ENCODE data around the gene RBMY1B. TPM values are rescaled to one million over a fixed set of nuclear protein-coding genes. Genes with fewer than 3 reads are reported as not detected.
"Not testable (repeated sequence)": the region's sequence is repeated elsewhere in the genome, so short reads cannot be mapped to it uniquely, and the experiment has no call there.

RBMY1B gene
- polyA plus RNA-seq (2013, experiment 1 of 2), result not detected
- polyA plus RNA-seq (2013, experiment 2 of 2), result not detected

DNA sequence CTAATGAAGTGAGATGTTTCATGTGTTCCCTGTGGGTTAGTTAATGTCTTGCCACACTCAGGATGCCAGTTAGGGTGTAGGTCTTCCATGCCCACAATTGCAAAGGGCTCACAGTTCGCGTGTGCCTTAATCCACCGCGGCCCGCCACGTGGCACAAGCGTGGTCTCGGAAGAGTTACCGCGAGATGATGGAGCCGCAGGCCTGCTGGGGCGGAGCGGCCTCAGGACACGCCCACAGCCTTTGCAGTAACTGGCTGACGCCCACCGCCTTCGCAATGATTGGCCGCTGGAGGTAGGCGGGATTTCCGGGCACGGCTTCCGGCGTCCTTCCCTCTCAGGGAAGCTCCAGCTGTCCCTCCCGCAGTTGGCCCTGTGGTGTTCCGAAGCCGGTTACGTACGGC lies at the start of gene RBMY1B:
Gene RBMY1B (plus strand): TSS at position 301 of the 400 bp plus-strand sequence. CDS start 2,013 bp downstream, outside the sequence.
- H2BK5ac ChIP-seq (ENCODE audit: low read depth, low read length, poor library complexity, severe bottlenecking); H3K14ac ChIP-seq (ENCODE audit: low read length in 2 of 2); H3K23ac ChIP-seq (ENCODE audit: low read length in 2 of 2); H3K4me2 ChIP-seq (ENCODE audit: low read length, poor library complexity, severe bottlenecking); H3K9ac ChIP-seq (ENCODE audit: low read length); H2BK15ac ChIP-seq (ENCODE audit: low read depth, poor library complexity, severe bottlenecking); H3K4me1 ChIP-seq (ENCODE audit: control insufficient read depth, insufficient read depth, low read depth, low read length); H3K4me3 ChIP-seq (ENCODE audit: insufficient read depth in 1 of 2, low read depth in 1 of 2, low read length in 2 of 2); H3K4ac ChIP-seq (ENCODE audit: low read depth in 1 of 2, low read length in 2 of 2); H3K27ac ChIP-seq (ENCODE audit: low read length, poor library complexity, severe bottlenecking); H2AFZ ChIP-seq (ENCODE audit: low read depth, low read length); H4K91ac ChIP-seq (ENCODE audit: low read length); H2BK12ac ChIP-seq (ENCODE audit: low read length in 2 of 2); H3K27me3 ChIP-seq (ENCODE audit: control insufficient read depth in 1 of 2, insufficient read depth in 1 of 2, low read length in 2 of 2); DNase-seq; H3K18ac ChIP-seq (ENCODE audit: low read depth in 1 of 2, low read length in 2 of 2); H2BK120ac ChIP-seq (ENCODE audit: low read depth, low read length); H3K9me3 ChIP-seq (ENCODE audit: control insufficient read depth, low read length); H4K8ac ChIP-seq (ENCODE audit: low read length); H2AK5ac ChIP-seq (ENCODE audit: low read length, severe bottlenecking); H3K36me3 ChIP-seq (ENCODE audit: control insufficient read depth in 1 of 2, insufficient read depth in 2 of 2, low read depth in 1 of 2, low read length in 2 of 2); H3K79me1 ChIP-seq (replicated peaks; ENCODE audit: low read length, poor library complexity, severe bottlenecking): not testable (repeated sequence)
- WGBS, result no CpG with 5 or more reads among the region's 28 CpGs

DNA sequence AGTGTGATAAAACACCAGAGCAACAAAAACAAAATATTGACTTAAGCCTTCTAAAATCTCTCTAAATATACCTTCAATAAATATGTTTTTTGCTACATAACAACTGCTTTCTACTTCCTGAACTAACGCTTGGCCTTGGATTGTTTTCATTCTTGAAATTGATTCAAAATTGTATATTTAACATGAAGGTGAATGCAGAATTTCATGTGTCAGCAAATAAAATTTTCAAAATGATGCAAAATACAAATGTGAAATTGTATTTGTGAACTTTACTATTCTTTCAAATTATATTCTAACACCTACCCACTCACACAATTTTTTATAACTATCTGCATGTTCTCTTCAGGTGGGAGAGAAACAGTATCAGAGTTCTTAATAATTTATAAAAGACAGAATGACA lies 48.2 kb upstream of the RBMY1B start:
- DNase-seq; H3K9me3 ChIP-seq (ENCODE audit: control insufficient read depth, low read length); H3K23ac ChIP-seq (ENCODE audit: low read length in 2 of 2); H4K8ac ChIP-seq (ENCODE audit: low read length); H3K27ac ChIP-seq (ENCODE audit: low read length, poor library complexity, severe bottlenecking); H4K91ac ChIP-seq (ENCODE audit: low read length); H3K79me1 ChIP-seq (replicated peaks; ENCODE audit: low read length, poor library complexity, severe bottlenecking); H2BK120ac ChIP-seq (ENCODE audit: low read depth, low read length); H3K9ac ChIP-seq (ENCODE audit: low read length); H3K4ac ChIP-seq (ENCODE audit: low read depth in 1 of 2, low read length in 2 of 2); H2AK5ac ChIP-seq (ENCODE audit: low read length, severe bottlenecking); H3K36me3 ChIP-seq (ENCODE audit: control insufficient read depth in 1 of 2, insufficient read depth in 2 of 2, low read depth in 1 of 2, low read length in 2 of 2); H2BK12ac ChIP-seq (ENCODE audit: low read length in 2 of 2); H3K4me2 ChIP-seq (ENCODE audit: low read length, poor library complexity, severe bottlenecking); H3K4me1 ChIP-seq (ENCODE audit: control insufficient read depth, insufficient read depth, low read depth, low read length); H2BK15ac ChIP-seq (ENCODE audit: low read depth, poor library complexity, severe bottlenecking); H2BK5ac ChIP-seq (ENCODE audit: low read depth, low read length, poor library complexity, severe bottlenecking); H3K18ac ChIP-seq (ENCODE audit: low read depth in 1 of 2, low read length in 2 of 2); H2AFZ ChIP-seq (ENCODE audit: low read depth, low read length); H3K4me3 ChIP-seq (ENCODE audit: insufficient read depth in 1 of 2, low read depth in 1 of 2, low read length in 2 of 2); H3K27me3 ChIP-seq (ENCODE audit: control insufficient read depth in 1 of 2, insufficient read depth in 1 of 2, low read length in 2 of 2); H3K14ac ChIP-seq (ENCODE audit: low read length in 2 of 2): not testable (repeated sequence)
- no CpG with 5 or more reads among the region's 1 CpG for WGBS

DNA sequence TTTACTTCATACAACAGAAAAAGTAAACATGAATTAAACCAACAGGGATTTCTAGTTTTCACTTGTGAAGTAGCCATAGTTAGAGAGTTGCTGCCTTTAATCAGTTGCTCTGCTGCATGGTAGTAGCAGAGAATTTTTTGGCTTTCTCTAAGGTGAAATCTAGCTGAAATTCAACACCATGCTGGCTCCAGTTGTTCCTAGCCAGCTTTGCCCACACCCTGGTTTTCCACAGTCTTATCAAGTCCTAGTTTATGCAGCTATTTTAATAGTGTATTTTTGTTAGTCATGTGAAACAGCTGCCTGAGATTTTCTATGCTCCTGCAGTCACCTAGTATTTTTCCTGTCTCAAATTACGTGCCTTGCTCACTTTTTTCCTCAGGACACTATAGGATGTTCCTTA lies 28.2 kb upstream of the RBMY1B start:
- Histone ChIP-seq H2BK15ac (ENCODE audit: low read depth, poor library complexity, severe bottlenecking) (no peak overlapping the region), H4K91ac (ENCODE audit: low read length) (no peak overlapping the region), H3K36me3 (ENCODE audit: control insufficient read depth in 1 of 2, insufficient read depth in 2 of 2, low read depth in 1 of 2, low read length in 2 of 2) (no peaks in the 10 kb centered on the region), H3K4me2 (ENCODE audit: low read length, poor library complexity, severe bottlenecking) (no peak overlapping the region), H3K4me3 (ENCODE audit: insufficient read depth in 1 of 2, low read depth in 1 of 2, low read length in 2 of 2) (no peak overlapping the region), H3K27ac (ENCODE audit: low read length, poor library complexity, severe bottlenecking) (no peak overlapping the region), H4K8ac (ENCODE audit: low read length) (no peak overlapping the region), H3K9ac (ENCODE audit: low read length) (no peak overlapping the region), H3K14ac (ENCODE audit: low read length in 2 of 2) (no peak overlapping the region), H2AFZ (ENCODE audit: low read depth, low read length) (no peak overlapping the region), H2AK5ac (ENCODE audit: low read length, severe bottlenecking) (no peak overlapping the region), H3K9me3 (ENCODE audit: control insufficient read depth, low read length) (no peaks in the 10 kb centered on the region), H2BK12ac (ENCODE audit: low read length in 2 of 2) (no peak overlapping the region), H2BK5ac (ENCODE audit: low read depth, low read length, poor library complexity, severe bottlenecking) (no peak overlapping the region), H3K27me3 (ENCODE audit: control insufficient read depth in 1 of 2, insufficient read depth in 1 of 2, low read length in 2 of 2) (no peaks in the 10 kb centered on the region), H3K4me1 (ENCODE audit: control insufficient read depth, insufficient read depth, low read depth, low read length) (no peaks in the 10 kb centered on the region), H3K4ac (ENCODE audit: low read depth in 1 of 2, low read length in 2 of 2) (no peak overlapping the region), H3K23ac (ENCODE audit: low read length in 2 of 2) (no peak overlapping the region), H2BK120ac (ENCODE audit: low read depth, low read length) (no peak overlapping the region), H3K79me1 (replicated peaks; ENCODE audit: low read length, poor library complexity, severe bottlenecking) (no peaks in the 10 kb centered on the region), H3K18ac (ENCODE audit: low read depth in 1 of 2, low read length in 2 of 2) (no peak overlapping the region)
- WGBS, result no CpG with 5 or more reads among the region's 1 CpG
- DNase-seq, result no peak

DNA sequence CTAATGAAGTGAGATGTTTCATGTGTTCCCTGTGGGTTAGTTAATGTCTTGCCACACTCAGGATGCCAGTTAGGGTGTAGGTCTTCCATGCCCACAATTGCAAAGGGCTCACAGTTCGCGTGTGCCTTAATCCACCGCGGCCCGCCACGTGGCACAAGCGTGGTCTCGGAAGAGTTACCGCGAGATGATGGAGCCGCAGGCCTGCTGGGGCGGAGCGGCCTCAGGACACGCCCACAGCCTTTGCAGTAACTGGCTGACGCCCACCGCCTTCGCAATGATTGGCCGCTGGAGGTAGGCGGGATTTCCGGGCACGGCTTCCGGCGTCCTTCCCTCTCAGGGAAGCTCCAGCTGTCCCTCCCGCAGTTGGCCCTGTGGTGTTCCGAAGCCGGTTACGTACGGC lies 23.4 kb downstream of the RBMY1B start, which contains the start of gene RBMY1A1:
Gene RBMY1A1 (plus strand): TSS at position 301 of the 400 bp plus-strand sequence. CDS start 2,013 bp downstream, outside the sequence.
- H3K9ac ChIP-seq (ENCODE audit: low read length); H3K79me1 ChIP-seq (replicated peaks; ENCODE audit: low read length, poor library complexity, severe bottlenecking); H4K8ac ChIP-seq (ENCODE audit: low read length); H3K4ac ChIP-seq (ENCODE audit: low read depth in 1 of 2, low read length in 2 of 2); H3K36me3 ChIP-seq (ENCODE audit: control insufficient read depth in 1 of 2, insufficient read depth in 2 of 2, low read depth in 1 of 2, low read length in 2 of 2); H3K9me3 ChIP-seq (ENCODE audit: control insufficient read depth, low read length); H3K4me2 ChIP-seq (ENCODE audit: low read length, poor library complexity, severe bottlenecking); H2AFZ ChIP-seq (ENCODE audit: low read depth, low read length); H3K4me1 ChIP-seq (ENCODE audit: control insufficient read depth, insufficient read depth, low read depth, low read length); H2AK5ac ChIP-seq (ENCODE audit: low read length, severe bottlenecking); H3K4me3 ChIP-seq (ENCODE audit: insufficient read depth in 1 of 2, low read depth in 1 of 2, low read length in 2 of 2); H3K18ac ChIP-seq (ENCODE audit: low read depth in 1 of 2, low read length in 2 of 2); H2BK12ac ChIP-seq (ENCODE audit: low read length in 2 of 2); DNase-seq; H3K14ac ChIP-seq (ENCODE audit: low read length in 2 of 2); H4K91ac ChIP-seq (ENCODE audit: low read length); H3K27me3 ChIP-seq (ENCODE audit: control insufficient read depth in 1 of 2, insufficient read depth in 1 of 2, low read length in 2 of 2); H2BK120ac ChIP-seq (ENCODE audit: low read depth, low read length); H2BK15ac ChIP-seq (ENCODE audit: low read depth, poor library complexity, severe bottlenecking); H2BK5ac ChIP-seq (ENCODE audit: low read depth, low read length, poor library complexity, severe bottlenecking); H3K27ac ChIP-seq (ENCODE audit: low read length, poor library complexity, severe bottlenecking); H3K23ac ChIP-seq (ENCODE audit: low read length in 2 of 2): not testable (repeated sequence)
- no CpG with 5 or more reads among the region's 28 CpGs for WGBS

Measured in mesenchymal stem cell (in vitro differentiated cells and primary cell).